ENCODE data around the gene MYH11. TPM values are rescaled to one million over a fixed set of nuclear protein-coding genes. Genes with fewer than 3 reads are reported as not detected.
A peak's percentile ranks its signal among the peaks of the same experiment; 100 is the strongest.
"Not testable (repeated sequence)": the region's sequence is repeated elsewhere in the genome, so short reads cannot be mapped to it uniquely, and the experiment has no call there.

MYH11 gene
- total RNA-seq, 2 donors from 2014 or later = 0.09 to 0.29 TPM

DNA sequence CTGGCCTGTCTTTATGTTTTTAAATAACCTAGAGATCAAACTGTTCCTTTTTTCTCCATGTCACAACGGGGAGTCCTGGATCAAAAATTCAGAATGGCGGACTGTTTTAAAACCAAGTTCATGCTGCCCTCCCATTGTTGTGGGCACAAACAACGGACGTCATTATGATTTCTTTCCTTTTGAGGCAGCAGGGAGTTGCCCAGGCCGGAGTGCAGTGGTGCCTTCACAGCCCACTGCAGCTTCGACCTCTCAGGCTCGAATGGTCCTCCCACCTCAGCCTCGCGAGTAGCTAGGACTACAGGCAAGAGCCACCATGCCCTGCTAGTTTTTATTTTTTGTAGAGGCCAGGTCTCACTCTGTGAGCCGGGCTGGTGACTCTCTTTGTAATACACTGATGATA is 180.3 kb downstream of the MYH11 start:
- H3K27ac Mint-ChIP-seq = peak overlapping the region; percentile 39
- Histone ChIP-seq H3K9me3 (ENCODE audit: control insufficient read depth, low read length) (no peaks in the 10 kb centered on the region), H3K36me3 (ENCODE audit: control insufficient read depth, insufficient read depth, low read length) (peaks cover 27% of the 10 kb centered on the region), H3K27ac (ENCODE audit: low read depth, low read length) (no peak overlapping the region), H3K4me1 (ENCODE audit: control insufficient read depth, insufficient read depth, low read length) (no peaks in the 10 kb centered on the region), H3K4me3 (ENCODE audit: low read length) (no peak overlapping the region), H3K9ac (ENCODE audit: extremely low read depth, low read length, poor library complexity, severe bottlenecking) (no peak overlapping the region), H3K27me3 (ENCODE audit: control insufficient read depth, insufficient read depth, low read length, poor library complexity, severe bottlenecking) (no peaks in the 10 kb centered on the region)
- DNase-seq = no peak
- H3K4me3 Mint-ChIP-seq = no peak overlapping the region
- H3K27me3 Mint-ChIP-seq (ENCODE audit: insufficient read depth) = no peaks in the 10 kb centered on the region
- TF ChIP-seq, protein P1, sequence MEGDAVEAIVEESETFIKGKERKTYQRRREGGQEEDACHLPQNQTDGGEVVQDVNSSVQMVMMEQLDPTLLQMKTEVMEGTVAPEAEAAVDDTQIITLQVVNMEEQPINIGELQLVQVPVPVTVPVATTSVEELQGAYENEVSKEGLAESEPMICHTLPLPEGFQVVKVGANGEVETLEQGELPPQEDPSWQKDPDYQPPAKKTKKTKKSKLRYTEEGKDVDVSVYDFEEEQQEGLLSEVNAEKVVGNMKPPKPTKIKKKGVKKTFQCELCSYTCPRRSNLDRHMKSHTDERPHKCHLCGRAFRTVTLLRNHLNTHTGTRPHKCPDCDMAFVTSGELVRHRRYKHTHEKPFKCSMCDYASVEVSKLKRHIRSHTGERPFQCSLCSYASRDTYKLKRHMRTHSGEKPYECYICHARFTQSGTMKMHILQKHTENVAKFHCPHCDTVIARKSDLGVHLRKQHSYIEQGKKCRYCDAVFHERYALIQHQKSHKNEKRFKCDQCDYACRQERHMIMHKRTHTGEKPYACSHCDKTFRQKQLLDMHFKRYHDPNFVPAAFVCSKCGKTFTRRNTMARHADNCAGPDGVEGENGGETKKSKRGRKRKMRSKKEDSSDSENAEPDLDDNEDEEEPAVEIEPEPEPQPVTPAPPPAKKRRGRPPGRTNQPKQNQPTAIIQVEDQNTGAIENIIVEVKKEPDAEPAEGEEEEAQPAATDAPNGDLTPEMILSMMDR (conservative IDR thresholded peaks at IDR 0.05) = no peak
- H3K36me3 Mint-ChIP-seq (ENCODE audit: low read depth) = peaks cover 48% of the 10 kb centered on the region
- no peaks in the 10 kb centered on the region for H3K4me1 Mint-ChIP-seq
- WGBS, 2 experiments (ENCODE audit: insufficient coverage in 1 of 2, insufficient read length in 1 of 2) = 85 to 86% methylated on average over 10 of the region's 10 CpGs
- H3K9me3 Mint-ChIP-seq = no peaks in the 10 kb centered on the region

GRCh38 chr16:15674571-15674970 is 182.3 kb downstream of the MYH11 start:
- no peaks in the 10 kb centered on the region for H3K4me1 Mint-ChIP-seq
- Histone ChIP-seq H3K4me1 (ENCODE audit: control insufficient read depth, insufficient read depth, low read length) (no peaks in the 10 kb centered on the region), H3K9ac (ENCODE audit: extremely low read depth, low read length, poor library complexity, severe bottlenecking) (no peak overlapping the region), H3K9me3 (ENCODE audit: control insufficient read depth, low read length) (no peaks in the 10 kb centered on the region), H3K4me3 (ENCODE audit: low read length) (no peak overlapping the region), H3K27ac (ENCODE audit: low read depth, low read length) (no peak overlapping the region), H3K27me3 (ENCODE audit: control insufficient read depth, insufficient read depth, low read length, poor library complexity, severe bottlenecking) (no peaks in the 10 kb centered on the region), H3K36me3 (ENCODE audit: control insufficient read depth, insufficient read depth, low read length) (peaks cover 19% of the 10 kb centered on the region)
- H3K9me3 Mint-ChIP-seq = no peaks in the 10 kb centered on the region
- TF ChIP-seq, protein P1 (conservative IDR thresholded peaks at IDR 0.05) = no peak
- no peak for DNase-seq
- no peaks in the 10 kb centered on the region for H3K27me3 Mint-ChIP-seq (ENCODE audit: insufficient read depth)
- peak overlapping the region; percentile 12 for H3K27ac Mint-ChIP-seq
- no peak overlapping the region for H3K4me3 Mint-ChIP-seq
- peaks cover 50% of the 10 kb centered on the region for H3K36me3 Mint-ChIP-seq (ENCODE audit: low read depth)
- 95 to 100% methylated on average over 2 to 7 of the region's 7 CpGs for WGBS, 2 experiments (ENCODE audit: insufficient coverage in 1 of 2, insufficient read length in 1 of 2)

DNA sequence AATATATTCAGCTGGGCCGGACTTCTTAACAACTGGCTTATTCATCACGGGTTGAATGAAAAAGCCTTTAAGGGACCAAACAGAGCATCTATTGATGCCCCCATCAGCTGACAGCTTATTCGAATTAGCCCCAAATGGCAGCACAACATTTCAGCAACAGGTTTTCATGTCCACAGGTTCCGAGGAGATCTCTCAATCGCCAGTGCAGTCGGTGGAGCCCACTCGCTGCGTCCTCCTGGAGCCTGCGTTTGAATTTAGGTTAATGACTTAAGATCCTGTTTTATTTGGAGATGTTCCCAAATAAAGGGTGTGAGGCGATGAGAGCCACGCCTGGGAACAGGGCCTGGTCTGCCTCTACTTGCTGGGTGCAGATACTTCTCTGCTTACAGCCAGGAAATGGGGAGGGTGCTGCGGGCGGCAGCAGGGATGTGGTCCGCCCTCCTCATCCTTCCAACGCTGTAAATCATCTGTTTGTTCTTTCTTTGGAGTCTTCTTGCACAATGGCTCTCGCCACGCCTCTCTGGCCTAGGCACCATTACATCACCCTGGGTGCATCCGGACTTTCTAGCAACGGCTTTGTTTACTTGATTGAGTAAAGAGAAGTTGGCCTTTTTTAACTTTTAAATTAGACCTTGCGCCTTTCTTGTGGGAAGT is 184.2 kb downstream of the MYH11 start:
- 88 to 93% methylated on average over 17 to 20 of the region's 20 CpGs for WGBS, 2 experiments (ENCODE audit: insufficient coverage in 1 of 2, insufficient read length in 1 of 2)
- Mint-ChIP-seq H3K36me3 (ENCODE audit: low read depth) (peaks cover 51% of the 10 kb centered on the region), H3K4me1 (no peaks in the 10 kb centered on the region), H3K27ac (peak overlapping the region; percentile 38), H3K4me3 (no peak overlapping the region), H3K27me3 (ENCODE audit: insufficient read depth) (no peaks in the 10 kb centered on the region), H3K9me3 (no peaks in the 10 kb centered on the region)
- Histone ChIP-seq H3K4me3 (ENCODE audit: low read length) (no peak overlapping the region), H3K27me3 (ENCODE audit: control insufficient read depth, insufficient read depth, low read length, poor library complexity, severe bottlenecking) (no peaks in the 10 kb centered on the region), H3K4me1 (ENCODE audit: control insufficient read depth, insufficient read depth, low read length) (no peaks in the 10 kb centered on the region), H3K9ac (ENCODE audit: extremely low read depth, low read length, poor library complexity, severe bottlenecking) (no peak overlapping the region), H3K36me3 (ENCODE audit: control insufficient read depth, insufficient read depth, low read length) (peaks cover 18% of the 10 kb centered on the region), H3K9me3 (ENCODE audit: control insufficient read depth, low read length) (no peaks in the 10 kb centered on the region), H3K27ac (ENCODE audit: low read depth, low read length) (peak overlapping the region; percentile 75)
- no peak for DNase-seq
- TF ChIP-seq, protein P1 (conservative IDR thresholded peaks at IDR 0.05) = no peak

- H3K27me3 ChIP-seq (ENCODE audit: control insufficient read depth, insufficient read depth, low read length, poor library complexity, severe bottlenecking); H3K9me3 Mint-ChIP-seq; H3K27me3 Mint-ChIP-seq (ENCODE audit: insufficient read depth); H3K4me1 Mint-ChIP-seq; DNase-seq; H3K9ac ChIP-seq (ENCODE audit: extremely low read depth, low read length, poor library complexity, severe bottlenecking); H3K4me3 ChIP-seq (ENCODE audit: low read length); H3K9me3 ChIP-seq (ENCODE audit: control insufficient read depth, low read length); H3K4me1 ChIP-seq (ENCODE audit: control insufficient read depth, insufficient read depth, low read length); H3K4me3 Mint-ChIP-seq: not testable (repeated sequence)
- Histone ChIP-seq H3K36me3 (ENCODE audit: control insufficient read depth, insufficient read depth, low read length) (peaks cover 19% of the 10 kb centered on the region), H3K27ac (ENCODE audit: low read depth, low read length) (peak overlapping the region; percentile 60)
- Mint-ChIP-seq H3K36me3 (ENCODE audit: low read depth) (peaks cover 53% of the 10 kb centered on the region), H3K27ac (peak overlapping the region; percentile 58)
- 88 to 96% methylated on average over 9 to 10 of the region's 10 CpGs for WGBS, 2 experiments (ENCODE audit: insufficient coverage in 1 of 2, insufficient read length in 1 of 2)
These were observed 184.7 kb downstream of the MYH11 start for GRCh38 chr16:15672127-15672513.
